Endothelial cell of umbilical vein (primary cell): ENCODE results near the gene HAUS5.

Experiments
- CTCF ChIP-seq, 2 donors: IDR thresholded peaks; 1 replicate in 1 of 2; 2 replicates in 1 of 2; pipeline ENCODE4 v1.5.1; 2011; ENCODE audit warnings: low read length in 2 of 2, mild to moderate bottlenecking in 2 of 2, moderate library complexity in 2 of 2, control low read depth in 1 of 2, inconsistent platforms in 1 of 2, low read depth in 1 of 2; ENCODE audit not compliant: insufficient read depth in 1 of 2; ENCODE audit errors: extremely low read depth in 1 of 2
- EZH2 ChIP-seq: IDR thresholded peaks from 2 replicates; pipeline ENCODE4 v1.6.1; 2012; ENCODE audit warnings: borderline replicate concordance, low read depth, mild to moderate bottlenecking, moderate library complexity, low read length, inconsistent platforms; ENCODE audit not compliant: severe bottlenecking
- POLR2A ChIP-seq: IDR thresholded peaks from 2 replicates; pipeline ENCODE4 v1.6.1; 2012; ENCODE audit warnings: low read depth, mild to moderate bottlenecking, control low read depth, low read length
- TF ChIP-seq, protein P1 (sequence below): IDR thresholded peaks from 2 replicates; pipeline ENCODE4 v1.6.1; 2011; ENCODE audit not compliant: insufficient read depth, insufficient read length

GRCh38 chr19:35641515-35642151, 29.1 kb downstream of the HAUS5 start, which contains the start of gene ETV2:
- TF ChIP-seq, protein P1, sequence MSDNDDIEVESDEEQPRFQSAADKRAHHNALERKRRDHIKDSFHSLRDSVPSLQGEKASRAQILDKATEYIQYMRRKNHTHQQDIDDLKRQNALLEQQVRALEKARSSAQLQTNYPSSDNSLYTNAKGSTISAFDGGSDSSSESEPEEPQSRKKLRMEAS = no peak
- TF ChIP-seq CTCF (IDR thresholded peaks at IDR 0.05; ENCODE audit: extremely low read depth in 1 of 2, insufficient read depth in 1 of 2, low read depth in 1 of 2, low read length in 2 of 2) = no peak
- no peak for TF ChIP-seq EZH2
- TF ChIP-seq POLR2A = no peak
